PFSK-1 (cell line): ENCODE measurements around the gene ERBB2.

Experiments
- FOXP2 ChIP-seq: optimal IDR thresholded peaks from 2 replicates; pipeline ENCODE3; 2011; ENCODE audit warnings: borderline replicate concordance, control low read depth, inconsistent platforms; ENCODE audit not compliant: insufficient read depth; ENCODE audit errors: extremely low read length, extremely low read depth
- POLR2AphosphoS5 ChIP-seq: IDR thresholded peaks from 2 replicates; pipeline ENCODE4 v1.6.1; 2012; ENCODE audit warnings: low read depth, mild to moderate bottlenecking, control low read depth, low read length, moderate library complexity
- REST ChIP-seq, 2 experiments: IDR thresholded peaks; 2 replicates each; pipeline versions ENCODE4 v1.6.1 to v1.8.0; 2011 to 2012; ENCODE audit warnings: low read depth in 2 of 2, low read length in 2 of 2, control low read depth in 1 of 2, inconsistent platforms in 1 of 2, mild to moderate bottlenecking in 1 of 2, moderate library complexity in 1 of 2; ENCODE audit not compliant: insufficient read depth in 1 of 2
- SIN3A ChIP-seq: IDR thresholded peaks from 2 replicates; pipeline ENCODE4 v1.6.1; 2012; ENCODE audit warnings: mild to moderate bottlenecking, low read length, moderate library complexity, borderline replicate concordance; ENCODE audit not compliant: insufficient read depth
- TAF1 ChIP-seq: IDR thresholded peaks from 2 replicates; pipeline ENCODE4 v1.6.1; 2012; ENCODE audit warnings: low read length, control low read depth, borderline replicate concordance; ENCODE audit not compliant: insufficient read depth

Gene ERBB2

GRCh38 chr17:39709998-39710964 lies 10.4 kb downstream of the ERBB2 start:
- TF ChIP-seq FOXP2: no peak
- no peak for TF ChIP-seq POLR2AphosphoS5
- TF ChIP-seq REST (IDR thresholded peaks at IDR 0.05; ENCODE audit: insufficient read depth in 1 of 2, low read depth in 2 of 2, low read length in 2 of 2): no peak
- TF ChIP-seq TAF1: no peak
- no peak for TF ChIP-seq SIN3A

GRCh38 chr17:39711851-39712250 lies 12.0 kb downstream of the ERBB2 start:
- no peak for TF ChIP-seq SIN3A

- no peak for TF ChIP-seq REST (IDR thresholded peaks at IDR 0.05; ENCODE audit: insufficient read depth in 1 of 2, low read depth in 2 of 2, low read length in 2 of 2)
- TF ChIP-seq SIN3A: no peak
- TF ChIP-seq FOXP2: no peak
- TF ChIP-seq TAF1: no peak
- TF ChIP-seq POLR2AphosphoS5: no peak
Measured at GRCh38 chr17:39714234-39714633, 14.4 kb downstream of the ERBB2 start.

GRCh38 chr17:39715375-39716072 lies 15.7 kb downstream of the ERBB2 start:
- TF ChIP-seq REST (IDR thresholded peaks at IDR 0.05; ENCODE audit: insufficient read depth in 1 of 2, low read depth in 2 of 2, low read length in 2 of 2): no peak
- no peak for TF ChIP-seq SIN3A
- no peak for TF ChIP-seq TAF1
- no peak for TF ChIP-seq POLR2AphosphoS5
- no peak for TF ChIP-seq FOXP2

DNA sequence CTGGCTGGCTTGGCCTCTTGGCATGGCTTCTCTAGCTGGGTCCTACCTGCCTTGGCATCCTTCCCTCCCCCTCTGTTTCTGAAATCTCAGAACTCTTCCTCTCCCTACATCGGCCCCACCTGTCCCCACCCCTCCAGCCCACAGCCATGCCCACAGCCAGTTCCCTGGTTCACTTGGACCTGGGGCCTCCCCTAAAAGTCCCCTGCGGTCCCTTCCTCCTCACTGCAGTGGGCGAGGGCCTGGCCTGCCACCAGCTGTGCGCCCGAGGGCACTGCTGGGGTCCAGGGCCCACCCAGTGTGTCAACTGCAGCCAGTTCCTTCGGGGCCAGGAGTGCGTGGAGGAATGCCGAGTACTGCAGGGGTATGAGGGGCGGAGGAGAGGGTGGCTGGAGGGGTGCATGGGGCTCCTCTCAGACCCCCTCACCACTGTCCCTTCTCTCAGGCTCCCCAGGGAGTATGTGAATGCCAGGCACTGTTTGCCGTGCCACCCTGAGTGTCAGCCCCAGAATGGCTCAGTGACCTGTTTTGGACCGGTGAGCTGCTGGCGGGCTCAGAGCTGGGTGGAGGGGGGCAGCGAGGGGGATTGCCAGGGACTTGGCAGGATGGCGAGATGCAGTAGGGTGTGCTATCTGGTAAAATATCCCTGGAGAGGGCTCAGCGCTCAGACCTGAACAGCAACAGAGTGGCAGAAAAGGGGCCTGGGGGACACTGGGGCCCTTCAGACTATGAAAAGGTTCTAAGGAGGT lies 16.4 kb downstream of the ERBB2 start:
- TF ChIP-seq TAF1 (no peak), FOXP2 (no peak), REST (IDR thresholded peaks at IDR 0.05; ENCODE audit: insufficient read depth in 1 of 2, low read depth in 2 of 2, low read length in 2 of 2) (no peak), POLR2AphosphoS5 (no peak), SIN3A (no peak)
